Lower leg skin (tissue), 3 donors: ENCODE results near the gene LNPEP.

Experiments used
- POLR2A ChIP-seq, 2 donors: fragments of 450-650 bp; IDR thresholded peaks; one replicate each; pipeline ENCODE4 v1.6.1; 2016 to 2017; ENCODE audit warnings: antibody characterized with exemption in 2 of 2, mild to moderate bottlenecking in 1 of 2, moderate library complexity in 1 of 2
- TF ChIP-seq, protein P1 (sequence below), 3 donors: fragments of 450-650 bp; IDR thresholded peaks; one replicate each; pipeline ENCODE4 v1.5.1; 2016; ENCODE audit warnings: antibody characterized with exemption in 3 of 3, mild to moderate bottlenecking in 3 of 3, moderate library complexity in 2 of 3

- TF ChIP-seq, protein P1, sequence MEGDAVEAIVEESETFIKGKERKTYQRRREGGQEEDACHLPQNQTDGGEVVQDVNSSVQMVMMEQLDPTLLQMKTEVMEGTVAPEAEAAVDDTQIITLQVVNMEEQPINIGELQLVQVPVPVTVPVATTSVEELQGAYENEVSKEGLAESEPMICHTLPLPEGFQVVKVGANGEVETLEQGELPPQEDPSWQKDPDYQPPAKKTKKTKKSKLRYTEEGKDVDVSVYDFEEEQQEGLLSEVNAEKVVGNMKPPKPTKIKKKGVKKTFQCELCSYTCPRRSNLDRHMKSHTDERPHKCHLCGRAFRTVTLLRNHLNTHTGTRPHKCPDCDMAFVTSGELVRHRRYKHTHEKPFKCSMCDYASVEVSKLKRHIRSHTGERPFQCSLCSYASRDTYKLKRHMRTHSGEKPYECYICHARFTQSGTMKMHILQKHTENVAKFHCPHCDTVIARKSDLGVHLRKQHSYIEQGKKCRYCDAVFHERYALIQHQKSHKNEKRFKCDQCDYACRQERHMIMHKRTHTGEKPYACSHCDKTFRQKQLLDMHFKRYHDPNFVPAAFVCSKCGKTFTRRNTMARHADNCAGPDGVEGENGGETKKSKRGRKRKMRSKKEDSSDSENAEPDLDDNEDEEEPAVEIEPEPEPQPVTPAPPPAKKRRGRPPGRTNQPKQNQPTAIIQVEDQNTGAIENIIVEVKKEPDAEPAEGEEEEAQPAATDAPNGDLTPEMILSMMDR (IDR thresholded peaks at IDR 0.05), result no peak
- TF ChIP-seq POLR2A (IDR thresholded peaks at IDR 0.05), result no peak
Observed at GRCh38 chr5:96901841-96902240, 34.0 kb upstream of the LNPEP start.
